NCI-H146 treated with DMSO at 0.1 percent for 48 hours (cell line): ENCODE measurements around the gene MLX.
A peak's percentile ranks its signal among the peaks of the same experiment; 100 is the strongest.
"Not testable (repeated sequence)": the region's sequence is repeated elsewhere in the genome, so short reads cannot be mapped to it uniquely, and the experiment has no call there.

Experiments used
- DNase-seq: peaks from one replicate; lab custom pipeline; 2025; ENCODE audit not compliant: unreplicated experiment; lab: John Stamatoyannopoulos, UW

Gene MLX

DNA sequence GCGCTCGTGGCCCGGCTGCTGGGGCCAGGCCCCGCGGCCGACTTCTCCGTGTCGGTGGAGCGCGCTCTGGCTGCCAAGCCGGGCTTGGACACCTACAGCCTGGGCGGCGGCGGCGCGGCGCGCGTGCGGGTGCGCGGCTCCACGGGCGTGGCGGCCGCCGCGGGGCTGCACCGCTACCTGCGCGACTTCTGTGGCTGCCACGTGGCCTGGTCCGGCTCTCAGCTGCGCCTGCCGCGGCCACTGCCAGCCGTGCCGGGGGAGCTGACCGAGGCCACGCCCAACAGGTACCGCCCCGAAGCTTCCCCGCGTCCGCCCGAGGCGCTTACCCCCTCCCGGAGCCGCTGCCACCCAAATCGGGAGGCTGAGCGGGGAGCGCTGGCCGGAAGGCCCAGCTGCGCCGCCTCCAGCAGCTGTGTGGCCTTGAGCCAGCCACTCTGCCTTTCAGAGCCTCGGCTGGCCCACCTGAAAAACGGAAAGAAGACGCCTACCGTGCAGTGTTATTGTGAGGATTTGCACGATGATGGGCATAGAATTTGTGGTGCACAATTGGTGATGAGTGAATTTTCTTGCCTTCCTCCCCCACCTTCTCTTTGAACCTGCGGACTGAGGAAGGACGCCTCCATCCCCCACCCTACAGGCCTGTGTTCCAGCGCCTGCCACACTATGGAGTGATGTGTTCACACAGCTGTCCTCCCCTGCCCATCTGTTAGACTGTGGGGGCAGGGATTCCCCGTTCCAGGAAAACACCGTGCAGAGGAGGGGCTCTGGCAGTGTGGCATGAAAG is 30.3 kb upstream of the MLX start:
- DNase-seq, result peak; percentile 58

DNA sequence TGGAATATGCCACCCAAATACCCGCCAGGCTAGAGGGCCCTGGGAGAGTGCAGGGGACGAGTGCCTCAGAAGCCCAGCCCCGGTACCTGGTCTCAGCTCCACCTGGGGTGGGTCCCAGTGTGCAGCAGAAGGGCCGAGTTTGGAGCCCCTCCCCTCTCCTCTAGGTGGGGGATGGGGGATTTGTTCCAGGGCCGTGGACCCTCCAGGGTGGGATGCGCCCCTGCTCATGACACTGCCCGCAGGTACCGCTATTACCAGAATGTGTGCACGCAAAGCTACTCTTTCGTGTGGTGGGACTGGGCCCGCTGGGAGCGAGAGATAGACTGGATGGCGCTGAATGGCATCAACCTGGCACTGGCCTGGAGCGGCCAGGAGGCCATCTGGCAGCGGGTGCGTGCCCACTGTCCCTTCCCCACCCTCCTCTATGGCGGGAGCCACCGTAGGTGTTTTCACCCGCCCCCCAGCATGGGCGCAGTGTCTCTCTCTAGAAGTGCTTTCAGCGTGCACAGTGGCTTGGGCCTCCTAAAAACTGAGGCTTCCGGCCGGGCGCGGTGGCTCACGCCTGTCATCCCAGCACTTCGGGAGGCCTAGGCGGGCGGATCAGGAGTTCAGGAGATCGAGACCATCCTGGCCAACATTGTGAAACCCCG is 29.6 kb upstream of the MLX start:
- no peak for DNase-seq

DNA sequence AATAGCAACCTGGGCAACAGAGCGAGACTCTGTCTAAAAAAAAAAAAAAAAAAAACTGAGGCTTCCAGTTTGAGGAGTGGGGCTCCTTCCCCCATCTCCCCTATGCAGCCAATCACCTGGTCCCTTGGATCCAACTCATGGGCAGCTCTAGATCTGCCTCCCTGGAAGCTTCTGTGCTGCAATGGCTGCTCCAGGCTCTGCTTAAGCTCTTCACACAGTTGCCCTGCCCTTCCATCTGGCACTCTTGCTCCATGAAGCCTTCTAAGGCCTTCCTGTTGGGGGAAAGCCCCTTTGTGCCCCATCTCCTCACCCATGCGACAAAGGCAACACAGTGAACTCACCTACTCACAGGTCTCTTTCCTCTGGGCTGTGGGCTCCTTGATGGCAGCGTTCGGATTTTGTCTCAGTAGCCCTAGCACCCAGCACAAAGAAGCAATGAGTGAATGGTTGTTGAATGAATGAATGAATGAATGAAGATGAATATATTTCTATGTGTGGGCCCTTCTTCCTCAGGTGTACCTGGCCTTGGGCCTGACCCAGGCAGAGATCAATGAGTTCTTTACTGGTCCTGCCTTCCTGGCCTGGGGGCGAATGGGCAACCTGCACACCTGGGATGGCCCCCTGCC is 29.0 kb upstream of the MLX start:
- DNase-seq, result no peak

DNA sequence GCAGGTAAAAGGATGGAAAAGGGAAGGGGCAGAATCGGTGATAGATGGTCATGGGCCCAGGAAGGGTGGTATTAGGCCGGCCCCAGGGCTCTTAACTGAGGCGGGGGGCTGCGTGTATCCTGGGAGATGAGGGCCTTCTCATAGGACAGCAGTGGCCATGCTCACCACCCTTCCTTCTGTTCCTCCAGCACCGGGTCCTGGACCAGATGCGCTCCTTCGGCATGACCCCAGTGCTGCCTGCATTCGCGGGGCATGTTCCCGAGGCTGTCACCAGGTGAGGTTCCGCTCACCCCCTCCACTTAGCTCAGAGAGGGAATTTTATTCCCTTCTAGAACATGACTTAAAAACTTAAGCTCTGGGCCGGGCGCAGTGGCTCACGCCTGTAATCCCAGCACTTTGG is 28.4 kb upstream of the MLX start:
- no peak for DNase-seq

DNA sequence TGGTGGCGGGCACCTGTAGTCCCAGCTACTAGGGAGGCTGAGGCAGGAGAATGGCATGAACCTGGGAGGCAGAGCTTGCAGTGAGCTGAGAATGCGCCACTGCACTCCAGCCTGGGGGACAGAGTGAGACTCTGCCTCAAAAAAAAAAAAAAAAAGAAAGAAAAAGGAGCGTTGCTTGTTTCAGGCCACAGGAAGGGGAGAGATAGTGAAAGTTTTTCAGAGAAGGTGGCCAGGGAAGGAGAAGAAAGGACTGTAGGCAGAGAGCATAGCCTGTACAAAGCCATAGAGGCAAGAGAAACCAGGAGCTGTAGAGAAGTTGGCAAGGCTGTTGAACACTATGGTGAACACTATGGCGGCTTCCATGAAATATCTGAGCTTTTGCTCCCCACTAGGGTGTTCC is 26.3 kb upstream of the MLX start:
- not testable (repeated sequence) for DNase-seq

DNA sequence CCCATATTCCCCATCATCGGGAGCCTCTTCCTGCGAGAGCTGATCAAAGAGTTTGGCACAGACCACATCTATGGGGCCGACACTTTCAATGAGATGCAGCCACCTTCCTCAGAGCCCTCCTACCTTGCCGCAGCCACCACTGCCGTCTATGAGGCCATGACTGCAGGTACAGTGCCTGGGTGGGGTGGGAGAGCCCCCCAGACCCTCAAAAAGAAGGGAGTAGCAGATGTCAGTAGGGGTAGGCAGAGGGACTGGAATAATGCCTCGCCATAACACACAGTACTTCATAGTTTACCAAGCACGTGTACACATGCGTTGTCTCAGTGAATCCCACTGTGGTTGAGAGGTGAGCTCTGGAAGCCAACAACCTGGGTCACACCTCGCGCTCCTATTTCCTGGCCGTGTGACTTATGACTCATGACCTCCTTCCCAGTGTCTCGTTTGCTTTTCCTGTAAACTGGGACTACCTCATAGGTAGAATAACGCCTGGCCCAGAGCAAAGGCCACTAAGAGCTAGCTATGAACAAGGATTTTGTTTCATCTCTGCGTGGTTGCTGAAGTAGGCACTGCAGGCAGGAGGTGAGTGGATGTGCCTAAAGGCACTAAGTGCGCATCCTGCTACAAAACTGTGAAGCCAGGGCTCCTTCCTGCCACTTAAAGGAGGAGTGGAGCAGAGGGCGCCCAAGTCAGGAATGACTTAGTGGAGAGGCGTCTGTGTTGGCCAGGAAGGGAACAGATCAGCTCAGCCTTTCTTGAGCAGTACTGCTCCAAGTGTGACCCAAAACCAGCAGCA is 25.7 kb upstream of the MLX start:
- DNase-seq, result no peak

DNA sequence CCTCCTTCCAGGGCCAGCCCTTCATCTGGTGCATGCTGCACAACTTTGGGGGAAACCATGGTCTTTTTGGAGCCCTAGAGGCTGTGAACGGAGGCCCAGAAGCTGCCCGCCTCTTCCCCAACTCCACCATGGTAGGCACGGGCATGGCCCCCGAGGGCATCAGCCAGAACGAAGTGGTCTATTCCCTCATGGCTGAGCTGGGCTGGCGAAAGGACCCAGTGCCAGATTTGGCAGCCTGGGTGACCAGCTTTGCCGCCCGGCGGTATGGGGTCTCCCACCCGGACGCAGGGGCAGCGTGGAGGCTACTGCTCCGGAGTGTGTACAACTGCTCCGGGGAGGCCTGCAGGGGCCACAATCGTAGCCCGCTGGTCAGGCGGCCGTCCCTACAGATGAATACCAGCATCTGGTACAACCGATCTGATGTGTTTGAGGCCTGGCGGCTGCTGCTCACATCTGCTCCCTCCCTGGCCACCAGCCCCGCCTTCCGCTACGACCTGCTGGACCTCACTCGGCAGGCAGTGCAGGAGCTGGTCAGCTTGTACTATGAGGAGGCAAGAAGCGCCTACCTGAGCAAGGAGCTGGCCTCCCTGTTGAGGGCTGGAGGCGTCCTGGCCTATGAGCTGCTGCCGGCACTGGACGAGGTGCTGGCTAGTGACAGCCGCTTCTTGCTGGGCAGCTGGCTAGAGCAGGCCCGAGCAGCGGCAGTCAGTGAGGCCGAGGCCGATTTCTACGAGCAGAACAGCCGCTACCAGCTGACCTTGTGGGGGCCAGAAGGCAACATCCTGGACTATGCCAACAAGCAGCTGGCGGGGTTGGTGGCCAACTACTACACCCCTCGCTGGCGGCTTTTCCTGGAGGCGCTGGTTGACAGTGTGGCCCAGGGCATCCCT is 23.5 kb upstream of the MLX start:
- no peak for DNase-seq

DNA sequence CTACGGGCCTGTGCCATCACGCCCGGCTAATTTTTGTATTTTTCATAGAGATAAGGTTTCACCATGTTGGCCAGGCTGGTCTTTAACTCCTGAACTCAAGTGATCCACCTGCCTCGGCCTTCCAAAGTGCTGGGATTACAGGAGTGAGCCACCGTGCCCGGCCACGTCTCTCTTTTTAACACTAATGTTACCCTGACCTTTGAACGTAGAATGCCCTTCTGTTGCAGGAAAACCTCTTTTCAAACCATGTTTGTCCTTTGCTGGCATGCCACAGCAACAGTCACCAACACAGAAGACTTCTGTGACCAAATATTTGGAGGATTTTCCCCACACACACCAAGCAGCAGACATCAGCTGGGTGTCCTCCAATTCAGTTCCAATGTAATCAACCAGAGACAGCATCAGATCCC is 22.0 kb upstream of the MLX start:
- no peak for DNase-seq

DNA sequence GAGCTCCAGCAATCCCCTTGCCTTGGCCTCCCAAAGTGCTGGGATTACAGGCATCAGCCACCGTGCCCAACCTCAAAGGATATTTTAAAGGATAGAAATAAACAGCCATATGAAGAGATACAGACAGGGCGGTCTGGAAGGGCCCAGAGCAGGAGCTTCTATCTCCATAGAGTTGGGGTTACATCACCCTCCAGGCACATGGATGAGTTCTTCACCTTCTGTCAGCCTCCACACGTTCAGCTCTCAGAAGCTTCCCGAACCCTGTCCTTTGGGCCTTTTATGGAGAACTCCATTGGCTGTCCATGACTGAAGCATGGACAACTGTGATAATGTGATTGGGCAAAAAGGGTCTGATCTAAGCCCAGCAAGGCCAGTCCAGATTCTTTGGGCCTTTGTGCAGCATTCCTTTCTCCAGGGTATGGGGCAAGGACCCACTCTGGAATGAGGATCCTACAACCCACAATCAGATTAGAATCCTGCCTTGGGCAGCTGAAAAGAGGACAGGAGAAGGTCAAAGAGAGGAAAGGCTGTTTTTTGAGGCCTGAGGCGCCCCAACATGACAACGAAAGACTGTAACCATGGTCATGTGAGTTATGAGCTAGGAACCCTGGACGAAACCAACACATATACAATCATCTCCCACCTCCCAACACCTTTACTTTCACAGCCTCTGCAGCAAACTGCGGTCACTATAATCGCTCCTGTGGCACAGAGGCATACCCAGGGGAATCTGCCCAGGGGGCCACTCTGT is 21.0 kb upstream of the MLX start:
- not testable (repeated sequence) for DNase-seq

DNA sequence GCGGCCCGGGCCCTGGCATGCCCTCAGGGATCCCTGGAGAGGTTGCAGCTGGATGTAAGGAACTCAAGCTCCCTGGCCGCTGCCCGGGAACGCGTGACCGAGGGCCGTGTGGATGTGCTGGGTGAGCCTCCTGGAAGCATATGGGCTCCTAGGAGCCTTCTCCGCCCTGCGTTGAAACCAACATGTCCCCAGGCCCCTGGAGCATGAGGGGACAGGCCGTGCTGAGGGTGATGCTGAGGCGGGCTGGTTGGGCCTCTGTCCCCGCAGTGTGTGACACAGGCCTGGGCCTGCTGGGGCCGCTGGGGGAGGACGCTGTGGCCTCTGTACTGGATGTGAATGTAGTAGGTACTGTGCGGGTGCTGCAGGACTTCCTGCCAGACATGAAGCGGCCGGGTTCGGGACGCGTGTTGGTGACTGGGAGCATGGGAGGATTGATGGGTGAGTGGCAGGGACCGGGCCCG is 19.9 kb upstream of the MLX start:
- no peak for DNase-seq

DNA sequence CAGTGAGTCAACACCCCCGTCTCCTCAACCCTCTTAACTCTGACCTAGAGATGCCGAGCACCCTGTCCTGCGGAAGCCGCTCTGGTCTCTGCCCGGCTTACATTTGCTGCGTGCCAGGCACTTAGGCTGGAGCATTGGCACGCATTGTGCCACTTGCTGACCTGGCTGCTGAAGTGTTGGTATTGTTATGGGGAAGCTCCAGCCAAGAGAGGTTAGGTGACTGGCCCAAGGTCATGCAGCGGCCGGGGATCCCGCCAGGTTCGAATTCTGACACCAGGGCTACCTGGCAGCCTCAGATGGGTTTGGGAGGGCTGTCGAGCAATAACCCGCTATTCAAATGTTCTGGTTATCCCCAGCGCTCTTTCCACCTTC is 19.2 kb upstream of the MLX start:
- no peak for DNase-seq

DNA sequence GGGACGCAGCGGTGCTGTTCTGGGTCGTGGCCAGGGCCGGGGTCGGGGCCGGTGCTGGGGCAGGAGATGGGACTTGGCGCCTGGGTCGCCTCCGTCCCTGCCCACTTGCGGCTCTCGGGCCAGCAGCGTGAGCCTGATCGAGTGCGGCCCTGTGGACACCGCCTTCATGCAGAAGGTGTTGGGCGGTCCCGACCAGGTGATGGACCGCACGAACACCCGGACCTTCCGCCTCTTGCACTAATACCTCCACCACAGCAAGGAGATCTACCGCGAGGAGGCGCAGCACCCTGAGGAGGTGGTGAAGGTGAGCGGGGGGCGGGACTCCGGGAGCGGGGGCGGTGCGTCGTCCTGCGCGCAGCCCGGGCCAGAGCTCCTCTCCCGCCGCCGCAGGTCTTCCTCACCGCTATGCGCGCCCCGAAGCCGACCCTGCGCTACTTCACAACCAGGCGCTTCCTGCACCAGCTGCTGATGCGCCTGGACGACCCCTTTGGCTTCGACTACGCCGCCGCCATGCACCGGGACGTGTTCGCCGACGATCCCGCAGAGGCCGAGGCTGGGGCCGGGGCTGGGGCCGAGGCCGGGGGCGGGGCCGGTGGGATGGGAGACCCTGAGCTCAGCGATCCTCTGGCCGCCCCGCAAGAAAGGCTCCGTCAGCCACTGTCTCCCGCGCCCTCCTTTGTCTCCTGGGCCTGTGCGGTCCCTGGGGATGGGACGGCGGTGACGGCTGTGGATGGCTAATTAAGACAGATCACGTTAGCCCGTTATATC is 18.6 kb upstream of the MLX start:
- peak; percentile 81 for DNase-seq

DNA sequence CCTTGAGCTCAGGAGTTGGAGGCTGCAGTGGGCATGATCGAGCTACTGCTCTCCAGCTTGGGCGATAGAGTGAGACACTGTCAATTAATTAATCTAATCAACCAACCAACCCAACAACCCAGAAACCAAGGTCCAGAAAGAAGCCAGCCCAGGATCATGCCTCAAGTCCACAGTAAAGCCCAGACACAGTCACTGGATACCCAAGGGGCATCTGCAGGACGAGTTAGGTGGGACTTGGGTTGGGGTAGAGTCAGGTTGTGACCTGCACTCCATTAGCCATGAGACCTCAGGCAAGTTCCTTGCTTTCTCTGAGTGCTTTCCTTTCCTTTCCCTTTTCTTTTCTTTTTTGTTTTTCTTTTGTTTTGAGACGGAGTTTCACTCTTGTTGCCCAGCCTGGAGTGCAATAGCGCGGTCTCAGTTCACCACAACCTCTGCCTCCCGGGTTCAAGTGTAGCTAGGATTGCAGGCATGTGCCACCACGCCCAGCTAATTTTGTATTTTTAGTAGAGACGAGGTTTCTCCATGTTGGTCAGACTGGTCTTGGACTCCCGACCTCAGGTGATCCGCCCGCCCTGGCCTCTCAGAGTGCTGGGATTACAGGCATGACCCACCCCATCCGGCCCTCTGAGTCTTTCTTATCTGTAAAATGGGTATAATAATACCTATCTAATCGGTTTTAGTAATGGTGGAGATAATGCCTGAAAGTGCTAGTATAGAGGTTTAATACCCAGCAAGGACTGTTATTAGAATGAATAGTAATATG is 17.7 kb upstream of the MLX start:
- DNase-seq, result no peak

DNA sequence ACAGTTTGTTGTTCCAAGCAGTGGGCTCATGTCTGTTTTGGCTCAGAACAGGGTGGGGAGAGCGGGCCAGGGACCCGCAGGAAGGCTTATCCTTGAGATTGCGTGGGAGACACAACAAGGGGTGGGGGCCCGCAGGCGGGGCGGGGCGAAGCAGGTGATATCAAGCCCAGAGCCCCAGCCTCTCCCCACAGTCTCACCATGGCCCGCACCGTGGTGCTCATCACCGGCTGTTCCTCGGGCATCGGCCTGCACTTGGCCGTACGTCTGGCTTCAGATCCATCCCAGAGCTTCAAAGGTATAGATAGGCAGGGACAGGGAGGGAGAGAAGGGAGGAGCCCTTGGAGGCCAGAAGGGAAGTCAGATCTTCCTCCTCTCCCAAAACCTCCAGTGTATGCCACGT is 14.2 kb upstream of the MLX start, which contains the start of gene HSD17B1:
Gene HSD17B1 (plus strand): TSS at position 188 of the 400 bp plus-strand sequence. CDS start 11 bp downstream, at position 199.
- DNase-seq, result not testable (repeated sequence)

DNA sequence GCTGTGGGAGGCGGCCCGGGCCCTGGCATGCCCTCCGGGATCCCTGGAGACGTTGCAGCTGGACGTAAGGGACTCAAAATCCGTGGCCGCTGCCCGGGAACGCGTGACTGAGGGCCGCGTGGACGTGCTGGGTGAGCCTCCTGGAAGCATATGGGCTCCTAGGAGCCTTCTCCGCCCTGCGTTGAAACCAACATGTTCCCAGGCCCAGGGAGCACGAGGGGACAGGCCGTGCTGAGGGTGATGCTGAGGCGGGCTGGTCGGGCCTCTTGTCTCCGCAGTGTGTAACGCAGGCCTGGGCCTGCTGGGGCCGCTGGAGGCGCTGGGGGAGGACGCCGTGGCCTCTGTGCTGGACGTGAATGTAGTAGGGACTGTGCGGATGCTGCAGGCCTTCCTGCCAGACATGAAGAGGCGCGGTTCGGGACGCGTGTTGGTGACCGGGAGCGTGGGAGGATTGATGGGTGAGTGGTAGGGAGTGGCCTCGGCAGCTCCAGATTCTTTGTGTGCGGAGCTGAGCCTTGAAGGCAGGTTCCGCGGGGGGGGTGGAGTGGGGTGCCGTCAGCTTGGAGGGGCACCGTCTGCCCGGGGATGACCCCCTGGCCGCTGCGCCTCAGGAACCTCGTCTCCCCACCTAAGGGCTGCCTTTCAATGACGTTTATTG is 13.6 kb upstream of the MLX start:
- no peak for DNase-seq

DNA sequence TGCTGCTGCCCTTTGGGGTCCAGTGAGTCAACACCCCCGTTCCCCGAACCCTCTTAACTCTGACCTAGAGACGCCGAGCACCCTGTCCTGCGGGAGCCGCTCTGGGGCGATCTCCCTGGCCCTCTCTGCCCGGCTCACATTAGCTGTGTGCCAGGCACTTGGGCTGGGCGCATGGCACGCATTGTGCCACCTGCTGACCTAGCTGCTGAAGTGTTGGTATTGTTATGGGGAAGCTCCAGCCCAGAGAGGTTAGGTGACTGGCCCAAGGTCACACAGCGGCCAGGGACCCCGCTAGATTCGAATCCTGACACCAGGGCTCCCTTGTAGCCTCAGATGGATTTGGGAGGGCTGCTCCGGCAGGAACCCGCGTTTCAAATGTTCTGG is 13.0 kb upstream of the MLX start:
- no peak for DNase-seq

DNA sequence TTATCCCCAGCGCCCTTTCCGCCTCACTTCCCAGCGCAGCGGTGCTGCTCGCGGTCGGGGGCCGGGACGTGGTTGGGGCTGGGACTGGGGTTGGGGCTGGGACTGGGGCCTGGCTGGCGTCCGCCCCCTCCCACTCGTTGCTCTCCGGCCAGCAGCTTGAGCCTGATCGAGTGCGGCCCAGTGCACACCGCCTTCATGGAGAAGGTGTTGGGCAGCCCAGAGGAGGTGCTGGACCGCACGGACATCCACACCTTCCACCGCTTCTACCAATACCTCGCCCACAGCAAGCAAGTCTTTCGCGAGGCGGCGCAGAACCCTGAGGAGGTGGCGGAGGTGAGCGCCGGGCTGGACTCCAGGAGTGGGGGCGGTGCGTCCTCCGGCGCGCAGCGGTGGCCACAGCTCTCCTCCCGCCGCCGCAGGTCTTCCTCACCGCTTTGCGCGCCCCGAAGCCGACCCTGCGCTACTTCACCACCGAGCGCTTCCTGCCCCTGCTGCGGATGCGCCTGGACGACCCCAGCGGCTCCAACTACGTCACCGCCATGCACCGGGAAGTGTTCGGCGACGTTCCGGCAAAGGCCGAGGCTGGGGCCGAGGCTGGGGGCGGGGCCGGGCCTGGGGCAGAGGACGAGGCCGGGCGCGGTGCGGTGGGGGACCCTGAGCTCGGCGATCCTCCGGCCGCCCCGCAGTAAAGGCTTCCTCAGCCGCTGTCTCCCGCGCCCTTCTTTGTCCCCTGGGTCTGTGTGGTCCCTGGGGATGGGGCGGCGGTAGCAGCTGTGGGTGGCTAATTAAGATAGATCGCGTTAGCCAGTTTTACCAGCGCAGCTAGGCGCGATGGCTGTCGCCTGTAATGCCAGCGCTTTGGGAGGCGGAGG is 12.4 kb upstream of the MLX start:
- peak; percentile 70 for DNase-seq
